Calu3 (cell line): ENCODE results near the gene ZNF644. TPM values are rescaled to one million over a fixed set of nuclear protein-coding genes. Genes with fewer than 3 reads are reported as not detected.

ENCODE experiments used
- BruUV-seq: library from RNA; stranded (reverse); fragments of 400-500 nt; replicated peaks from 2 replicates; lab custom pipeline; 2021; lab: Mats Ljungman, UMichigan
- CTCF ChIA-PET: fragments of 300-600 bp; sonication (Branson Sonifier 250); formaldehyde crosslinking; loops from one replicate; lab custom pipeline; 2022; ENCODE audit warnings: antibody characterized with exemption; lab: Charles Lee
- DNase-seq: peaks from one replicate; pipeline ENCODE4 v3.0.0; 2022
- H3K27ac Mint-ChIP-seq: one replicate; pipeline ENCODE4 v1.8.0; 2022; ENCODE audit warnings: mixed read lengths; ENCODE audit not compliant: unreplicated experiment
- H3K27me3 Mint-ChIP-seq: one replicate; pipeline ENCODE4 v1.8.0; 2022; ENCODE audit warnings: mixed read lengths; ENCODE audit not compliant: unreplicated experiment
- H3K36me3 Mint-ChIP-seq: one replicate; pipeline ENCODE4 v1.8.0; 2022; ENCODE audit warnings: mild to moderate bottlenecking, moderate library complexity, mixed read lengths; ENCODE audit not compliant: insufficient read depth, unreplicated experiment
- H3K4me1 Mint-ChIP-seq: one replicate; pipeline ENCODE4 v1.8.0; 2022; ENCODE audit warnings: mild to moderate bottlenecking, low read depth, mixed read lengths; ENCODE audit not compliant: unreplicated experiment
- H3K4me3 Mint-ChIP-seq: one replicate; pipeline ENCODE4 v1.8.0; 2022; ENCODE audit warnings: mild to moderate bottlenecking, low read depth, moderate library complexity, mixed read lengths; ENCODE audit not compliant: unreplicated experiment
- H3K9me3 Mint-ChIP-seq: one replicate; pipeline ENCODE4 v1.8.0; 2022; ENCODE audit warnings: low read depth, mixed read lengths; ENCODE audit not compliant: unreplicated experiment
- CTCF ChIP-seq: fragments of 200-600 bp; IDR thresholded peaks from one replicate; pipeline ENCODE4 v1.8.0; 2022; ENCODE audit warnings: antibody characterized with exemption; ENCODE audit not compliant: unreplicated experiment
- intact Hi-C: fragments of 100-400 bp; cut with micrococcal nuclease; formaldehyde crosslinking; loops from one replicate; pipeline ENCODE4 v1.10.0; 2022; ENCODE audit not compliant: unreplicated experiment
- total RNA-seq: library from RNA; stranded (reverse); gene quantifications from 2 replicates; pipeline ENCODE4 v1.2.3, GENCODE V29; 2022

Gene ZNF644
- total RNA-seq, 1 experiment from 2014 or later: 76.0 TPM

DNA sequence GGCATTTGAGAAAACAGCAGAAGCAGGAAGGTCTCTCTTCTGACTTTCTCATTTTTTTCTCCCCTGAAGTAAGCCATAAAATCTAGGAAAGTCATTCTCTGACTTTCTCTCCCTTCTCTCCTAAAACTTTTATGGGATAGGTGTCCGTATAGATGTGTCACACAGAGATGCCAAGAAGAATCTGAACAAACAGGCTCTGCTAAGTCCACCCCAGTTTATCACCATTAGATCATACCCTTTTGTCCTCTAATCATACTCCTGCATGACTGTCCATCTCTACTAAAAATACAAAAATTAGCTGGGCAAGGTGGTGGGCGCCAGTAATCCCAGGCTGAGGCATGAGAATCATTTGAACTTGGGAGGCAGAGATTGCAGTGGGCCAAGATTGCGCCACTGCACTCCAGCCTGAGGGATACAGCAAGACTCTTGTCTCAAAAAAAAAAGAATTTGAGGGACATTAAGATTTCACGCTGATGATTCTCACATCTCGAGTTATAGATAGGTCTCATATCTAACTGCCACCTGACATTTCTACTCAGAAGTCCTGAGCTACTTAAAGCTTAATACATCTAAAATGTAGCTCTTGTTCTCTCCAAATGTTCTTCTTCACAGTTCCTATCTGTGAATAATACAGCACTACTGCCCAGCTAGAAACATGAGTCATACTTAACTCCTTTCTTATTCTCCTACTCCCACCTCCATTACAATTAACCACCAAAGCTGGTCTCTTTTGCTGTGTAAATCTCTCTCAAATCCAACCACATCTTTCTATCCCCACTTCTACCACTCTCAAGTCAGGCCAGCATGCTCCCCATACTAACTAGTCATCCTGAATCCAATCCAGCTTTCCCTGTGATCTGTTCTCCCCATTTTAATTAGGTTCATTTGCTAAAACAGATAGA is 47.7 kb downstream of the ZNF644 start:
- Mint-ChIP-seq H3K4me3 (no peak overlapping the region), H3K36me3 (peaks cover 52% of the 10 kb centered on the region), H3K9me3 (no peaks in the 10 kb centered on the region), H3K27ac (peak overlapping the region; percentile 33), H3K4me1 (peaks cover 25% of the 10 kb centered on the region), H3K27me3 (no peaks in the 10 kb centered on the region)
- TF ChIP-seq CTCF: no peak
- BruUV-seq: no TSS peak
- intact Hi-C loops: loop anchor here (5.0 kb wide), 1 partner anchor 33 kb away; no protein-coding TSS in a partner anchor
- no peak for DNase-seq
- CTCF ChIA-PET: interaction anchor here (1.2 kb wide), 1 partner anchor 192 kb away, joined by 3 read pairs; no protein-coding TSS in a partner anchor

GRCh38 chr1:90970208-90970607 is 51.6 kb downstream of the ZNF644 start:
- intact Hi-C loops: loop anchor here (5.0 kb wide), 1 partner anchor 37 kb away; no protein-coding TSS in a partner anchor
- CTCF ChIA-PET: no interaction called here

DNA sequence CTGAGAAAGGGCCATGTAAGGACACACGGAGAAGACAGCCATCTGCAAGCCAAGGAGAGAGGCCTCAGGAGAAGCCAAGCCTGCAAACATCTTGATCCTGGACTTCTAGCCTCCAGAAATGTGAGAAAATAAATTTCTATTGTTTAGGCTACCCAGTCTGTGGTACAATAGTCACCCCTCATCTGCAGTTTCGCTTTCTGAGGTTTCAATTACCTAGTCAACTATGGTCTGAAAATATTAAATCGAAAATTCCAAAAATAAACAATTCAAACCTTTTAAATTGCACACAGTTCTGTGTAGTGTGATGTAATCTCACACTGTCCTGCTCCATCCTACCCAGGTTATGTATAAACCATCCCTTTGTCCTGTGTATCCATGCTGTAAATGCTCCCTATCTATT is 52.6 kb downstream of the ZNF644 start:
- H3K4me3 Mint-ChIP-seq: no peak overlapping the region
- H3K27me3 Mint-ChIP-seq: no peaks in the 10 kb centered on the region
- CTCF ChIA-PET: no interaction called here
- no peak for DNase-seq
- TF ChIP-seq CTCF: no peak
- no peaks in the 10 kb centered on the region for H3K9me3 Mint-ChIP-seq
- BruUV-seq: no TSS peak
- peaks cover 23% of the 10 kb centered on the region for H3K4me1 Mint-ChIP-seq
- intact Hi-C loops: loop anchor here (10.0 kb wide), 2 partner anchors 196 to 354 kb away; no protein-coding TSS in a partner anchor
- no peak overlapping the region for H3K27ac Mint-ChIP-seq
- peaks cover 39% of the 10 kb centered on the region for H3K36me3 Mint-ChIP-seq

More at GRCh38 chr1:90970208-90970607, 51.6 kb downstream of the ZNF644 start:
- Mint-ChIP-seq H3K36me3 (peaks cover 39% of the 10 kb centered on the region), H3K9me3 (no peaks in the 10 kb centered on the region), H3K27ac (no peak overlapping the region), H3K4me1 (peaks cover 33% of the 10 kb centered on the region), H3K4me3 (no peak overlapping the region), H3K27me3 (no peaks in the 10 kb centered on the region)
- DNase-seq: no peak
- no peak for TF ChIP-seq CTCF
- no TSS peak for BruUV-seq

GRCh38 chr1:90964444-90965035 is 57.3 kb downstream of the ZNF644 start:
- no peak overlapping the region for H3K27ac Mint-ChIP-seq
- intact Hi-C loops: loop anchor here (1.0 to 10.0 kb wide), 4 partner anchors 200 to 386 kb away; no protein-coding TSS in a partner anchor
- CTCF ChIA-PET: interaction anchor here (2.2 kb wide), 2 partner anchors 201 to 243 kb away, joined by 8 to 19 read pairs; no protein-coding TSS in a partner anchor
- peak; percentile 26 for TF ChIP-seq CTCF
- no peaks in the 10 kb centered on the region for H3K27me3 Mint-ChIP-seq
- no TSS peak for BruUV-seq
- no peaks in the 10 kb centered on the region for H3K9me3 Mint-ChIP-seq
- no peak for DNase-seq
- no peak overlapping the region for H3K4me3 Mint-ChIP-seq
- peaks cover 16% of the 10 kb centered on the region for H3K36me3 Mint-ChIP-seq
- peaks cover 42% of the 10 kb centered on the region for H3K4me1 Mint-ChIP-seq
